WTC11 (cell line): ENCODE measurements around the gene RPS13. TPM values are rescaled to one million over a fixed set of nuclear protein-coding genes. Genes with fewer than 3 reads are reported as not detected.

Source experiments
- ATAC-seq: fragments of 200-7000 bp; cut with Tn5 transposase; 2 replicates; pipeline ENCODE4 v1.10.0; 2021; ENCODE audit warnings: mild to moderate bottlenecking, moderate library complexity
- Bru-seq: library from RNA; stranded (reverse); fragments of 400-500 nt; gene quantifications from one replicate; lab custom pipeline; 2021; lab: Mats Ljungman, UMichigan
- CTCF ChIA-PET: fragments of 300-600 bp; sonication (Branson Sonifier 250); formaldehyde crosslinking; loops from one replicate; lab custom pipeline; 2021; ENCODE audit warnings: antibody characterized with exemption; lab: Charles Lee
- POLR2A ChIA-PET: fragments of 350-600 bp; sonication (Branson Sonifier 250); formaldehyde crosslinking; loops from one replicate; lab custom pipeline; 2021; ENCODE audit warnings: antibody characterized with exemption; lab: Charles Lee
- DNase-seq: peaks from one replicate; pipeline ENCODE4 v3.0.0; 2021; ENCODE audit warnings: low spot score
- H3K27ac Mint-ChIP-seq: 2 replicates; pipeline ENCODE4 v1.8.0; 2021; ENCODE audit warnings: mixed read lengths
- H3K27me3 Mint-ChIP-seq: 2 replicates; pipeline ENCODE4 v1.8.0; 2021; ENCODE audit warnings: low read depth, mild to moderate bottlenecking, moderate library complexity, mixed read lengths
- H3K36me3 Mint-ChIP-seq: 2 replicates; pipeline ENCODE4 v1.8.0; 2021; ENCODE audit warnings: mixed read lengths
- H3K4me1 Mint-ChIP-seq: 2 replicates; pipeline ENCODE4 v1.8.0; 2022; ENCODE audit warnings: mixed read lengths
- H3K4me3 Mint-ChIP-seq: 2 replicates; pipeline ENCODE4 v1.8.0; 2021; ENCODE audit warnings: mild to moderate bottlenecking, moderate library complexity, mixed read lengths
- H3K9me3 Mint-ChIP-seq: 2 replicates; pipeline ENCODE4 v1.8.0; 2021; ENCODE audit warnings: mixed read lengths
- CTCF ChIP-seq: fragments of 200-600 bp; IDR thresholded peaks from 2 replicates; pipeline ENCODE4 v1.8.0; 2022; ENCODE audit warnings: antibody characterized with exemption
- E2F1 ChIP-seq: sonication (generic); formaldehyde crosslinking; IDR thresholded peaks from 2 replicates; pipeline ENCODE4 v1.8.0; 2022; ENCODE audit warnings: mild to moderate bottlenecking, missing genetic modification reagents
- ELF4 ChIP-seq: sonication (generic); formaldehyde crosslinking; IDR thresholded peaks from 2 replicates; pipeline ENCODE4 v1.8.1; 2022; ENCODE audit warnings: low read depth, mild to moderate bottlenecking, moderate library complexity, missing genetic modification reagents
- GTF2I ChIP-seq: fragments of 250-450 bp; sonication (Bioruptor Pico); conservative IDR thresholded peaks from 2 replicates; pipeline ENCODE4 v1.4.0; 2021; ENCODE audit warnings: mild to moderate bottlenecking
- IRF1 ChIP-seq: sonication (generic); formaldehyde crosslinking; IDR thresholded peaks from 2 replicates; pipeline ENCODE4 v1.8.0; 2023; ENCODE audit warnings: missing genetic modification reagents
- MXD4 ChIP-seq: fragments of 250-450 bp; sonication (Bioruptor Pico); IDR thresholded peaks from 2 replicates; pipeline ENCODE4 v1.8.0; 2021; ENCODE audit warnings: mild to moderate bottlenecking, moderate library complexity, borderline replicate concordance
- NFATC4 ChIP-seq: fragments of 250-450 bp; sonication (Bioruptor Pico); IDR thresholded peaks from 2 replicates; pipeline ENCODE4 v1.9.0; 2021; ENCODE audit warnings: mild to moderate bottlenecking
- NR1H2 ChIP-seq: sonication (generic); formaldehyde crosslinking; IDR thresholded peaks from 2 replicates; pipeline ENCODE4 v1.9.0; 2021; ENCODE audit warnings: mild to moderate bottlenecking, moderate library complexity, missing genetic modification reagents
- SMAD4 ChIP-seq: sonication (generic); formaldehyde crosslinking; IDR thresholded peaks from 2 replicates; pipeline ENCODE4 v1.8.0; 2022; ENCODE audit warnings: mild to moderate bottlenecking, missing genetic modification reagents
- SOX15 ChIP-seq: fragments of 250-450 bp; sonication (Bioruptor Pico); IDR thresholded peaks from 2 replicates; pipeline ENCODE4 v1.9.0; 2021; ENCODE audit warnings: mild to moderate bottlenecking
- TCF7 ChIP-seq: sonication (generic); formaldehyde crosslinking; IDR thresholded peaks from 2 replicates; pipeline ENCODE4 v1.8.0; 2022; ENCODE audit warnings: mild to moderate bottlenecking, low read depth, missing genetic modification reagents, moderate library complexity
- TEAD1 ChIP-seq: sonication (generic); formaldehyde crosslinking; IDR thresholded peaks from 2 replicates; pipeline ENCODE4 v1.8.0; 2022; ENCODE audit warnings: mild to moderate bottlenecking, missing genetic modification reagents
- TEAD4 ChIP-seq: sonication (generic); formaldehyde crosslinking; IDR thresholded peaks from 2 replicates; pipeline ENCODE4 v1.8.0; 2022; ENCODE audit warnings: mild to moderate bottlenecking, missing genetic modification reagents
- TP53 ChIP-seq: sonication (generic); formaldehyde crosslinking; IDR thresholded peaks from 2 replicates; pipeline ENCODE4 v1.8.1; 2023; ENCODE audit warnings: mild to moderate bottlenecking, missing genetic modification reagents
- ZNF121 ChIP-seq: sonication (generic); formaldehyde crosslinking; IDR thresholded peaks from 2 replicates; pipeline ENCODE4 v1.8.0; 2023; ENCODE audit warnings: missing genetic modification reagents
- ZNF425 ChIP-seq: fragments of 250-450 bp; sonication (Bioruptor Pico); conservative IDR thresholded peaks from 2 replicates; pipeline ENCODE4 v1.9.0; 2021; ENCODE audit warnings: mild to moderate bottlenecking
- long read RNA-seq, 3 experiments: library from RNA in 1 of 3; library from capped mRNA in 1 of 3; library from polyadenylated mRNA in 1 of 3; unstranded in 2 of 3; stranded (forward) in 1 of 3; transcript quantifications; one replicate each; pipeline ENCODE4 v2.0.0, GENCODE V29; 2021
- total RNA-seq: library from RNA; stranded (reverse); gene quantifications from 3 replicates; pipeline ENCODE4 v1.2.3, GENCODE V29; 2021
- TF ChIP-seq, protein P1 (sequence below): sonication (generic); formaldehyde crosslinking; IDR thresholded peaks from 2 replicates; pipeline ENCODE4 v1.8.1; 2023; ENCODE audit warnings: mild to moderate bottlenecking, missing genetic modification reagents, borderline replicate concordance
- TF ChIP-seq, protein P2 (sequence below): sonication (generic); formaldehyde crosslinking; conservative IDR thresholded peaks from 2 replicates; pipeline ENCODE4 v1.8.1; 2022; ENCODE audit warnings: mild to moderate bottlenecking, missing genetic modification reagents
- TF ChIP-seq, protein P3 (sequence below): sonication (generic); formaldehyde crosslinking; IDR thresholded peaks from 2 replicates; pipeline ENCODE4 v1.8.1; 2022; ENCODE audit warnings: missing genetic modification reagents, borderline replicate concordance
- TF ChIP-seq, protein P4 (sequence below): sonication (generic); formaldehyde crosslinking; IDR thresholded peaks from 2 replicates; pipeline ENCODE4 v1.8.1; 2022; ENCODE audit warnings: mild to moderate bottlenecking, missing genetic modification reagents, moderate library complexity, borderline replicate concordance

Gene RPS13
- 1,191 to 1,268 TPM (median 1,200 TPM) in 3 replicates for total RNA-seq
- percentile 99 among the genes with signal in this experiment for Bru-seq, nascent RNA
- long read RNA-seq, experiment 1, transcript RPS13-202 (6 exons, 646 nt) = major isoform, 765 of 824 reads
- long read RNA-seq, experiment 1, transcript RPS13-203 (5 exons, 664 nt) = minor isoform, 9 of 824 reads
- long read RNA-seq, experiment 1, transcript RPS13-207 (2 exons, 594 nt) = minor isoform, 11 of 824 reads
- long read RNA-seq, experiment 1, transcript RPS13-208 (3 exons, 746 nt) = minor isoform, 9 of 824 reads
- long read RNA-seq, experiment 1, partial matches to known transcripts = 8 of 824 reads
- long read RNA-seq, experiment 1, other reads (novel, unspliced or antisense) = 16 of 824 reads
- long read RNA-seq, experiment 2, transcript RPS13-202 (6 exons, 646 nt) = major isoform, 1,346 of 1,992 reads
- long read RNA-seq, experiment 2, transcript RPS13-203 (5 exons, 664 nt) = minor isoform, 423 of 1,992 reads
- long read RNA-seq, experiment 2, transcript RPS13-208 (3 exons, 746 nt) = minor isoform, 33 of 1,992 reads
- long read RNA-seq, experiment 2, transcript RPS13-204 (6 exons, 561 nt) = minor isoform, 16 of 1,992 reads
- long read RNA-seq, experiment 2, partial matches to known transcripts = 61 of 1,992 reads
- long read RNA-seq, experiment 2, other reads (novel, unspliced or antisense) = 106 of 1,992 reads
- long read RNA-seq, experiment 3, transcript RPS13-202 (6 exons, 646 nt) = minor isoform, 5 of 237 reads
- long read RNA-seq, experiment 3, transcript RPS13-203 (5 exons, 664 nt) = major isoform, 20 of 237 reads
- long read RNA-seq, experiment 3, partial matches to known transcripts = 204 of 237 reads
- long read RNA-seq, experiment 3, other reads (novel, unspliced or antisense) = 6 of 237 reads

DNA sequence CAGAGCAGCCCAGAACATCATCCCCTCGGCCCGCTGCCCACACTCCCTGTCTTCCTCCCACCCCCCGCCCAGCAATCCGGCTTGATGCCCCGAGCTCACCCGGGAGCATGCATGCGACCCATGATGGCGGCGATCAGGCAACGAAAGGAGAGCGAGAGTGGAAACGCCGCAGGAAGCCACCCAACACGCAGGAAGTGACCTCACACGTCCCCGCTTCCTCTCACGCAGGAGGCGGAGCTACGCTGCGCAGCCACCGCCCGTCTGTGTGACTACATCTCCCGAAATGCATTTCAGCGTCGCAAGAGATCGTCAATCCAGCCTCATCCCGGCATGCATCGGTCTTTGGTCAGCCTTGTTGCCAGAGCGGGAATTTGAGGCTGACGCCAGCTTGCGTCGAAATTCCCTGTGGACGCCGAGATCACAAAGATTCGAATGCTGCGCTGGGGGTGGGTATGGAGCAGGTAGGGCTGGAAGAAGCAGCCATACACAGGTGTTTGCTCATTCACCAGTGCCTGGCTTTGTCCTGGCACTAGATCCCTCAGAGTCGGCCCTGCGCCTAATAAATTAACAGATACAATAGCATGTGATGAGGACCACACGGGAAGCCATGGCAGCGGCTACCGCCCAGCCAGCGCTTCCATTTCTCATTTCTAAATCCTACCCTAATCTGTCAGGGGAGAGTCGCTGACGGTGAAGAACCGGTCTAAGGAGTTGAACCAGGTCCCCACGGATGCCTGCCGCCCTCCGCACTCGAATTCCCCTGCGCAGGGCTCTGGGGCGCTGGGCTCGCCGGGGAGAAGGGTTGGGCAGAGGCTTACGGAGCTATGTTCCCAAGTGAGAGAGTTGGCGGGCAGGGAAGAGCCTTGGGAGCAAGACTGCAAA is at the start of gene RPS13:
TSS of gene RPS13 (minus strand) at position 148 of the 882 bp plus-strand sequence. CDS start at position 122, 26 bp downstream.
- Mint-ChIP-seq H3K4me1 (peaks cover 24% of the 10 kb centered on the region), H3K4me3 (peak within 1 kb of the TSS; percentile 99), H3K9me3 (no peaks in the 10 kb centered on the region), H3K36me3 (peaks cover 37% of the 10 kb centered on the region), H3K27me3 (no peaks in the 10 kb centered on the region), H3K27ac (peak within 1 kb of the TSS; percentile 96)
- DNase-seq (peak; percentile 96), ATAC-seq (peak; percentile 95)
- POLR2A ChIA-PET = interaction anchor here (0.6 to 1.6 kb wide), 20 partner anchors 10 to 1030 kb away, joined by 3 to 10 read pairs (median 3); partner anchors contain the start of gene PIK3C2A
- CTCF ChIA-PET = interaction anchor here (0.6 to 1.7 kb wide), 9 partner anchors 14 to 291 kb away, joined by 3 to 7 read pairs (median 3); partner anchors contain the start of gene PLEKHA7
- TF ChIP-seq, protein P1, sequence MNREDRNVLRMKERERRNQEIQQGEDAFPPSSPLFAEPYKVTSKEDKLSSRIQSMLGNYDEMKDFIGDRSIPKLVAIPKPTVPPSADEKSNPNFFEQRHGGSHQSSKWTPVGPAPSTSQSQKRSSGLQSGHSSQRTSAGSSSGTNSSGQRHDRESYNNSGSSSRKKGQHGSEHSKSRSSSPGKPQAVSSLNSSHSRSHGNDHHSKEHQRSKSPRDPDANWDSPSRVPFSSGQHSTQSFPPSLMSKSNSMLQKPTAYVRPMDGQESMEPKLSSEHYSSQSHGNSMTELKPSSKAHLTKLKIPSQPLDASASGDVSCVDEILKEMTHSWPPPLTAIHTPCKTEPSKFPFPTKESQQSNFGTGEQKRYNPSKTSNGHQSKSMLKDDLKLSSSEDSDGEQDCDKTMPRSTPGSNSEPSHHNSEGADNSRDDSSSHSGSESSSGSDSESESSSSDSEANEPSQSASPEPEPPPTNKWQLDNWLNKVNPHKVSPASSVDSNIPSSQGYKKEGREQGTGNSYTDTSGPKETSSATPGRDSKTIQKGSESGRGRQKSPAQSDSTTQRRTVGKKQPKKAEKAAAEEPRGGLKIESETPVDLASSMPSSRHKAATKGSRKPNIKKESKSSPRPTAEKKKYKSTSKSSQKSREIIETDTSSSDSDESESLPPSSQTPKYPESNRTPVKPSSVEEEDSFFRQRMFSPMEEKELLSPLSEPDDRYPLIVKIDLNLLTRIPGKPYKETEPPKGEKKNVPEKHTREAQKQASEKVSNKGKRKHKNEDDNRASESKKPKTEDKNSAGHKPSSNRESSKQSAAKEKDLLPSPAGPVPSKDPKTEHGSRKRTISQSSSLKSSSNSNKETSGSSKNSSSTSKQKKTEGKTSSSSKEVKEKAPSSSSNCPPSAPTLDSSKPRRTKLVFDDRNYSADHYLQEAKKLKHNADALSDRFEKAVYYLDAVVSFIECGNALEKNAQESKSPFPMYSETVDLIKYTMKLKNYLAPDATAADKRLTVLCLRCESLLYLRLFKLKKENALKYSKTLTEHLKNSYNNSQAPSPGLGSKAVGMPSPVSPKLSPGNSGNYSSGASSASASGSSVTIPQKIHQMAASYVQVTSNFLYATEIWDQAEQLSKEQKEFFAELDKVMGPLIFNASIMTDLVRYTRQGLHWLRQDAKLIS (CRISPR knock-in tag) = no peak
- TF ChIP-seq TP53 (CRISPR knock-in tag) (no peak), TEAD1 (CRISPR knock-in tag) (peak; percentile 76), ELF4 (CRISPR knock-in tag) (no peak), SOX15 (CRISPR knock-in tag) (no peak), IRF1 (CRISPR knock-in tag) (peak; percentile 63; the same call in 1 of the 2 replicates), GTF2I (CRISPR knock-in tag) (no peak), NR1H2 (CRISPR knock-in tag) (no peak), TCF7 (CRISPR knock-in tag) (no peak), SMAD4 (CRISPR knock-in tag) (no peak), CTCF (no peak), MXD4 (CRISPR knock-in tag) (no peak), E2F1 (CRISPR knock-in tag) (no peak), ZNF425 (CRISPR knock-in tag) (no peak), ZNF121 (CRISPR knock-in tag) (no peak), NFATC4 (no peak), TEAD4 (no peak)
- TF ChIP-seq, protein P2, sequence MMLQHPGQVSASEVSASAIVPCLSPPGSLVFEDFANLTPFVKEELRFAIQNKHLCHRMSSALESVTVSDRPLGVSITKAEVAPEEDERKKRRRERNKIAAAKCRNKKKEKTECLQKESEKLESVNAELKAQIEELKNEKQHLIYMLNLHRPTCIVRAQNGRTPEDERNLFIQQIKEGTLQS (CRISPR knock-in tag) = no peak
- TF ChIP-seq, protein P3, sequence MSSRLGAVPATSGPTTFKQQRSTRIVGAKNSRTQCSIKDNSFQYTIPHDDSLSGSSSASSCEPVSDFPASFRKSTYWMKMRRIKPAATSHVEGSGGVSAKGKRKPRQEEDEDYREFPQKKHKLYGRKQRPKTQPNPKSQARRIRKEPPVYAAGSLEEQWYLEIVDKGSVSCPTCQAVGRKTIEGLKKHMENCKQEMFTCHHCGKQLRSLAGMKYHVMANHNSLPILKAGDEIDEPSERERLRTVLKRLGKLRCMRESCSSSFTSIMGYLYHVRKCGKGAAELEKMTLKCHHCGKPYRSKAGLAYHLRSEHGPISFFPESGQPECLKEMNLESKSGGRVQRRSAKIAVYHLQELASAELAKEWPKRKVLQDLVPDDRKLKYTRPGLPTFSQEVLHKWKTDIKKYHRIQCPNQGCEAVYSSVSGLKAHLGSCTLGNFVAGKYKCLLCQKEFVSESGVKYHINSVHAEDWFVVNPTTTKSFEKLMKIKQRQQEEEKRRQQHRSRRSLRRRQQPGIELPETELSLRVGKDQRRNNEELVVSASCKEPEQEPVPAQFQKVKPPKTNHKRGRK = no peak
- TF ChIP-seq, protein P4, sequence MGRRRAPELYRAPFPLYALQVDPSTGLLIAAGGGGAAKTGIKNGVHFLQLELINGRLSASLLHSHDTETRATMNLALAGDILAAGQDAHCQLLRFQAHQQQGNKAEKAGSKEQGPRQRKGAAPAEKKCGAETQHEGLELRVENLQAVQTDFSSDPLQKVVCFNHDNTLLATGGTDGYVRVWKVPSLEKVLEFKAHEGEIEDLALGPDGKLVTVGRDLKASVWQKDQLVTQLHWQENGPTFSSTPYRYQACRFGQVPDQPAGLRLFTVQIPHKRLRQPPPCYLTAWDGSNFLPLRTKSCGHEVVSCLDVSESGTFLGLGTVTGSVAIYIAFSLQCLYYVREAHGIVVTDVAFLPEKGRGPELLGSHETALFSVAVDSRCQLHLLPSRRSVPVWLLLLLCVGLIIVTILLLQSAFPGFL (CRISPR knock-in tag) = no peak
